Measurements from ENCODE around the gene ILDR1.
"Not testable (repeated sequence)": the region's sequence is repeated elsewhere in the genome, so short reads cannot be mapped to it uniquely, and the experiment has no call there.

The ILDR1 gene

GRCh38 chr3:121943431-121943830 is 78.6 kb downstream of the ILDR1 start:
- in situ Hi-C loops (cut with MboI; ENCODE audit: low pct_unique_long_range_greater_than_20kb, low sequenced_read_pairs, unreplicated experiment), result no loop called here
- no peak for DNase-seq (ENCODE audit: low spot score)
- TF ChIP-seq CTCF (IDR thresholded peaks at IDR 0.05; ENCODE audit: extremely low read depth, insufficient read depth, missing control alignments), result no peak

DNA sequence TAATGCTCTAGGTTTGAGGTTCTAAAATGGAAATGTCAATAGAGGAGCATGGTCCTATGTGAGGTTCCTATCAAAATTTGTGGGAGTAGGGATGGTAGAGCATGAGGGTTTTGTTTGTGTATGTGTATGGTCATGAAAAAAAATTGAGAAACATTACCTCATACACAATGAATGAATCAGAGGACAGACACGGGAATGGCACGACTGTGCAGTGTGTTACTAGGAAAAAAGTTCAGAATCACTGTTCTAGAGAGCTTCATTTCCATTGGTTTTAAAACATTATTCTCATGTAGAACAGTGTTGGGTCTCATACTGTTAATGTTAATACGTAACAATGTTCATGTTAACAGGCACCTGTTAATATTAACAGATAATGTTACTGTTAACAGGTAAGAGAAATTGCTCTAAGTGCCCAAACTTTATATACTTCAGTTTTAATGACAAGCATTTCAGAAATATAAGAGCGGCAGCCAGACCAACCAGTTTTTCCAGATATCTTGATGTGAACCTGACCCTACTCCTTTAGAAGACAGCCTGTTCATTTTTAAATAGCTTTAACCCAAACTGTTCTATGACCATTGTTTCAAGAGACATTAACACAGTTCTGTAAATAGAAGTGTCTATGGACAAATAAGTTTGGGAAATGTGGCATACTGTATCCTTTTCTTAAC is 79.8 kb downstream of the ILDR1 start:
- DNase-seq (ENCODE audit: low spot score), result no peak
- in situ Hi-C loops (cut with MboI; ENCODE audit: low pct_unique_long_range_greater_than_20kb, low sequenced_read_pairs, unreplicated experiment), result no loop called here

GRCh38 chr3:121941592-121941991 is 80.5 kb downstream of the ILDR1 start:
- no peak for DNase-seq (ENCODE audit: low spot score)
- no peak for TF ChIP-seq CTCF (IDR thresholded peaks at IDR 0.05; ENCODE audit: extremely low read depth, insufficient read depth, missing control alignments)
- in situ Hi-C loops (cut with MboI; ENCODE audit: low pct_unique_long_range_greater_than_20kb, low sequenced_read_pairs, unreplicated experiment), result no loop called here

More for the DNA sequence above, 79.8 kb downstream of the ILDR1 start:
- no peak for TF ChIP-seq CTCF (IDR thresholded peaks at IDR 0.05; ENCODE audit: extremely low read depth, insufficient read depth, missing control alignments)

DNA sequence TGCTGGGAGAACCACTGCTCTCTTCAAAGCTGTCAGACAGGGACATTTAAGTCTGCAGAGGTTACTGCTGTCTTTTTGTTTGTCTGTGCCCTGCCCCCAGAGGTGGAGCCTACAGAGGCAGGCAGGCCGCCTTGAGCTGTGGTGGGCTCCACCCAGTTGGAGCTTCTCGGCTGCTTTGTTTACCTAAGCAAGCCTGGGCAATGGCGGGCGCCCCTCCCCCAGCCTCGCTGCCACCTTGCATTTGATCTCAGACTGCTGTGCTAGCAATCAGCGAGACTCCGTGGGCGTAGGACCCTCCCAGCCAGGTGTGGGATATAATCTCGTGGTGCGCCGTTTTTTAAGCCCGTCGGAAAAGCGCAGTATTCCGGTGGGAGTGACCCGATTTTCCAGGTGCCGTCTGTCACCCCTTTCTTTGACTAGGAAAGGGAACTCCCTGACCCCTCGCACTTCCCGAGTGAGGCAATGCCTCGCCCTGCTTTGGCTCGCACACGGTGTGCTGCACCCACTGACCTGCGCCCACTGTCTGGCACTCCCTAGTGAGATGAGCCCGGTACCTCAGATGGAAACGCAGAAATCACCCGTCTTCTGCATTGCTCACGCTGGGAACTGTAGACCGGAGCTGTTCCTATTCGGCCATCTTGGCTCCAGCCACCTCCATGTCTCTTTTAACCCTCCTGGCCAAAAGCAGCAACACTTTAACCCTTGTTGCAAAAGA is 83.7 kb downstream of the ILDR1 start:
- DNase-seq (ENCODE audit: low spot score); in situ Hi-C loops (cut with MboI; ENCODE audit: low pct_unique_long_range_greater_than_20kb, low sequenced_read_pairs, unreplicated experiment): not testable (repeated sequence)

All from GM13977 (cell line).